Pulmonary artery endothelial cell (primary cell): ENCODE measurements around the gene TNFSF10. TPM values are rescaled to one million over a fixed set of nuclear protein-coding genes. Genes with fewer than 3 reads are reported as not detected.
"Not testable (repeated sequence)": the region's sequence is repeated elsewhere in the genome, so short reads cannot be mapped to it uniquely, and the experiment has no call there.

Experiments
- DNase-seq: peaks from one replicate; pipeline ENCODE4 v3.0.0-alpha.2; 2011; ENCODE audit warnings: low read depth, low spot score
- total RNA-seq: library from RNA; depleted of rRNA; stranded (reverse); fragments of >200 nt; gene quantifications from 2 replicates; pipeline ENCODE4 v1.2.3, GENCODE V29; 2014

TNFSF10 gene
- 41.5 and 108 TPM in 2 replicates for total RNA-seq

GRCh38 chr3:172522871-172523818 lies at the start of gene TNFSF10:
TNFSF10 (minus strand) TSS chr3:172523430; CDS start chr3:172523384, 46 bp downstream.
- no peak for DNase-seq

GRCh38 chr3:172569128-172570008 lies 46.1 kb upstream of the TNFSF10 start:
- DNase-seq: no peak

- DNase-seq: no peak
Observed at GRCh38 chr3:172568701-172569100, 45.5 kb upstream of the TNFSF10 start.

- DNase-seq: not testable (repeated sequence)
Observed at GRCh38 chr3:172566785-172567184, 43.6 kb upstream of the TNFSF10 start.

- DNase-seq: no peak
Observed at GRCh38 chr3:172564499-172564898, 41.3 kb upstream of the TNFSF10 start.

GRCh38 chr3:172562871-172563865 lies 39.9 kb upstream of the TNFSF10 start:
- DNase-seq: peak; percentile 84

- DNase-seq: no peak
Observed at GRCh38 chr3:172561897-172562640, 38.8 kb upstream of the TNFSF10 start.

GRCh38 chr3:172560586-172560985 lies 37.4 kb upstream of the TNFSF10 start:
- no peak for DNase-seq

- no peak for DNase-seq
Observed at GRCh38 chr3:172560026-172560425, 36.8 kb upstream of the TNFSF10 start.

GRCh38 chr3:172559020-172559419 lies 35.8 kb upstream of the TNFSF10 start:
- DNase-seq: no peak

- no peak for DNase-seq
Observed at GRCh38 chr3:172557515-172558220, 34.4 kb upstream of the TNFSF10 start.

- no peak for DNase-seq
Observed at GRCh38 chr3:172553526-172554252, 30.5 kb upstream of the TNFSF10 start.

- no peak for DNase-seq
Observed at GRCh38 chr3:172552607-172553006, 29.4 kb upstream of the TNFSF10 start.

GRCh38 chr3:172551874-172552273 lies 28.6 kb upstream of the TNFSF10 start:
- DNase-seq: no peak

- DNase-seq: no peak
Observed at GRCh38 chr3:172550347-172550943, 27.2 kb upstream of the TNFSF10 start.

GRCh38 chr3:172549144-172549543 lies 25.9 kb upstream of the TNFSF10 start:
- DNase-seq: no peak

- no peak for DNase-seq
Observed at GRCh38 chr3:172546628-172547214, 23.5 kb upstream of the TNFSF10 start.

- DNase-seq: no peak
Observed at GRCh38 chr3:172546105-172546504, 22.9 kb upstream of the TNFSF10 start.
